A549 (cell line): Measurements from ENCODE around the gene TARM1. TPM values are rescaled to one million over a fixed set of nuclear protein-coding genes. Genes with fewer than 3 reads are reported as not detected.

Experiments used
- ATAC-seq, 2 experiments: fragments of 200-7000 bp in 1 of 2; fragments of >200 bp in 1 of 2; cut with Nextera tagmentation in 1 of 2; cut with Tn5 transposase in 1 of 2; 3 replicates each; pipeline versions ENCODE4 v1.8.0 to v1.9.1; 2018 to 2020; ENCODE audit warnings: mild to moderate bottlenecking in 1 of 2, moderate library complexity in 1 of 2
- CTCF ChIA-PET: fragments of 300-600 bp; sonication (Branson Sonifier 250); formaldehyde crosslinking; extraction: SDS; loops from one replicate; lab custom pipeline; 2021; ENCODE audit warnings: antibody characterized with exemption, inconsistent platforms; lab: Yijun Ruan, JAX
- POLR2A ChIA-PET: fragments of 350-600 bp; formaldehyde crosslinking; extraction: SDS; loops from one replicate; lab custom pipeline; 2021; ENCODE audit warnings: antibody characterized with exemption, inconsistent platforms; lab: Yijun Ruan, JAX
- DNase-seq, 2 experiments: peaks; one replicate each; pipeline versions ENCODE4 v3.0.0 to v3.0.0-alpha.2; 2011 to 2016; ENCODE audit warnings: low read depth in 1 of 2, low spot score in 1 of 2
- FAIRE-seq: peaks from 2 replicates; lab custom pipeline; 2011; peaks lifted over from hg19 to GRCh38; lab: Jason Lieb, UNC
- H3K27ac ChIP-seq, 2 experiments: fragments of >200 bp; sonication (Bioruptor Twin); formaldehyde crosslinking; 3 replicates each; pipeline ENCODE4 v1.5.1; 2016 to 2017
- H3K4me1 ChIP-seq: fragments of >200 bp; sonication (Bioruptor Twin); formaldehyde crosslinking; 3 replicates; pipeline ENCODE4 v1.6.1; 2016
- H3K4me2 ChIP-seq: fragments of >200 bp; sonication (Bioruptor Twin); formaldehyde crosslinking; 3 replicates; pipeline ENCODE4 v1.6.1; 2016
- H3K4me3 ChIP-seq: fragments of >200 bp; sonication (Bioruptor Twin); formaldehyde crosslinking; 3 replicates; pipeline ENCODE4 v1.5.1; 2016
- H3K9me3 ChIP-seq: fragments of >200 bp; sonication (Bioruptor Twin); formaldehyde crosslinking; 3 replicates; pipeline ENCODE4 v1.6.1; 2016
- ESRRA ChIP-seq: fragments of 150-350 bp; IDR thresholded peaks from 2 replicates; pipeline ENCODE4 v1.6.1; 2014; ENCODE audit warnings: mild to moderate bottlenecking, low read length, borderline replicate concordance
- FOXS1 ChIP-seq: fragments of 250-450 bp; sonication (Bioruptor Pico); IDR thresholded peaks from 2 replicates; pipeline ENCODE4 v1.5.0; 2020; ENCODE audit warnings: mild to moderate bottlenecking, moderate library complexity
- HDAC2 ChIP-seq: fragments of 200-600 bp; sonication (generic); IDR thresholded peaks from 2 replicates; pipeline ENCODE4 v1.6.1; 2016
- HEYL ChIP-seq: fragments of 250-450 bp; sonication (Bioruptor Pico); IDR thresholded peaks from 2 replicates; pipeline ENCODE4 v1.8.0; 2021; ENCODE audit warnings: mild to moderate bottlenecking, moderate library complexity
- HOXA7 ChIP-seq: fragments of 250-450 bp; sonication (Bioruptor Pico); IDR thresholded peaks from 2 replicates; pipeline ENCODE4 v1.5.0; 2020; ENCODE audit warnings: mild to moderate bottlenecking, moderate library complexity
- HOXB13 ChIP-seq: fragments of 250-450 bp; sonication (Bioruptor Pico); IDR thresholded peaks from 2 replicates; pipeline ENCODE4 v1.5.0; 2020; ENCODE audit warnings: low read depth, mild to moderate bottlenecking, moderate library complexity
- KDM5A ChIP-seq: fragments of 200-600 bp; sonication (generic); IDR thresholded peaks from 2 replicates; pipeline ENCODE4 v1.6.1; 2016; ENCODE audit warnings: antibody characterized with exemption, mild to moderate bottlenecking
- MAFK ChIP-seq: fragments of 450-650 bp; IDR thresholded peaks from 2 replicates; pipeline ENCODE4 v1.6.1; 2014; ENCODE audit not compliant: partially characterized antibody
- NPAS2 ChIP-seq: fragments of 250-450 bp; sonication (Bioruptor Pico); IDR thresholded peaks from 2 replicates; pipeline ENCODE4 v1.8.0; 2022; ENCODE audit warnings: mild to moderate bottlenecking, moderate library complexity, borderline replicate concordance
- NR3C1 ChIP-seq: fragments of >200 bp; sonication (Bioruptor Twin); formaldehyde crosslinking; IDR thresholded peaks from 3 replicates; pipeline ENCODE4 v1.6.1; 2017
- PHF8 ChIP-seq: fragments of 200-600 bp; sonication (generic); IDR thresholded peaks from 2 replicates; pipeline ENCODE4 v1.6.1; 2016; ENCODE audit warnings: low read depth, mild to moderate bottlenecking, antibody characterized with exemption, moderate library complexity, borderline replicate concordance
- RCOR1 ChIP-seq: fragments of 150-350 bp; IDR thresholded peaks from 2 replicates; pipeline ENCODE4 v1.6.1; 2014; ENCODE audit warnings: antibody characterized with exemption, low read length, low read depth
- RFX5 ChIP-seq: fragments of 450-650 bp; IDR thresholded peaks from 2 replicates; pipeline ENCODE4 v1.7.1; 2014; ENCODE audit warnings: antibody characterized with exemption, mild to moderate bottlenecking, moderate library complexity
- SREBF2 ChIP-seq: fragments of 450-650 bp; IDR thresholded peaks from 2 replicates; pipeline ENCODE4 v1.6.1; 2014; ENCODE audit warnings: mild to moderate bottlenecking, moderate library complexity
- TP53 ChIP-seq: fragments of 250-450 bp; sonication (Bioruptor Pico); IDR thresholded peaks from 2 replicates; pipeline ENCODE4 v1.5.0; 2021; ENCODE audit warnings: mild to moderate bottlenecking, moderate library complexity
- ZC3H11A ChIP-seq: fragments of 450-650 bp; IDR thresholded peaks from 2 replicates; pipeline ENCODE4 v1.6.1; 2014; ENCODE audit warnings: antibody characterized with exemption, mild to moderate bottlenecking
- ZNF302 ChIP-seq: fragments of 250-450 bp; sonication (Bioruptor Pico); IDR thresholded peaks from 2 replicates; pipeline ENCODE4 v1.9.0; 2021; ENCODE audit warnings: inconsistent platforms, mild to moderate bottlenecking, moderate library complexity
- ZSCAN20 ChIP-seq: fragments of 250-450 bp; sonication (Bioruptor Pico); IDR thresholded peaks from 2 replicates; pipeline ENCODE4 v1.8.0; 2022; ENCODE audit warnings: mild to moderate bottlenecking, moderate library complexity
- WGBS: methylation state at CpG from one replicate; pipeline ENCODE4 v1.1.6; 2017; ENCODE audit errors: missing lambda C conversion rate; 5-methylcytosine and 5-hydroxymethylcytosine counted together
- polyA plus RNA-seq, 4 experiments: library from polyadenylated mRNA; depleted of rRNA in 3 of 4; stranded (reverse); fragments of >200 nt; fragmentation: RNase III in 1 of 4; extraction: RNeasy Plus Mini Kit Qiagen cat#74134 plus additional on column Dnase treatment in 1 of 4; gene quantifications; 2 replicates in 3 of 4; 3 replicates in 1 of 4; pipeline ENCODE4 v1.2.3, GENCODE V29; 2011 to 2017
- TF ChIP-seq, protein P1 (sequence below): fragments of >200 bp; sonication (Bioruptor Twin); formaldehyde crosslinking; IDR thresholded peaks from 3 replicates; pipeline ENCODE4 v1.6.1; 2016
- TF ChIP-seq, protein P2 (sequence below): fragments of 250-450 bp; sonication (Bioruptor Pico); IDR thresholded peaks from 2 replicates; pipeline ENCODE4 v1.5.0; 2021; ENCODE audit warnings: mild to moderate bottlenecking, moderate library complexity, borderline replicate concordance

TARM1 gene
- polyA plus RNA-seq, 2 of the 4 experiments (the other 2 are of a cell fraction) = not detected

- WGBS = 81% methylated on average over 6 of the region's 6 CpGs
- H3K9me3 ChIP-seq = no peaks in the 10 kb centered on the region
- no peak overlapping the region for H3K4me2 ChIP-seq
- ATAC-seq = peak; percentile 61 to 85
- ChIA-PET CTCF (interaction anchor here (0.5 to 3.0 kb wide), 3 partner anchors 13 to 1031 kb away, joined by 3 to 7 read pairs (median 3); no protein-coding TSS in a partner anchor), POLR2A (interaction anchor here (1.6 kb wide), 1 partner anchor 27 kb away, joined by 5 read pairs; no protein-coding TSS in a partner anchor)
- H3K27ac ChIP-seq = no peak overlapping the region
- H3K4me3 ChIP-seq = no peak overlapping the region
- FAIRE-seq = no peak
- DNase-seq = no peak
- peaks cover 11% of the 10 kb centered on the region; the same call in 1 of the 3 replicates for H3K4me1 ChIP-seq
- no peak for TF ChIP-seq NPAS2 (CRISPR knock-in tag)
- TF ChIP-seq, protein P1, sequence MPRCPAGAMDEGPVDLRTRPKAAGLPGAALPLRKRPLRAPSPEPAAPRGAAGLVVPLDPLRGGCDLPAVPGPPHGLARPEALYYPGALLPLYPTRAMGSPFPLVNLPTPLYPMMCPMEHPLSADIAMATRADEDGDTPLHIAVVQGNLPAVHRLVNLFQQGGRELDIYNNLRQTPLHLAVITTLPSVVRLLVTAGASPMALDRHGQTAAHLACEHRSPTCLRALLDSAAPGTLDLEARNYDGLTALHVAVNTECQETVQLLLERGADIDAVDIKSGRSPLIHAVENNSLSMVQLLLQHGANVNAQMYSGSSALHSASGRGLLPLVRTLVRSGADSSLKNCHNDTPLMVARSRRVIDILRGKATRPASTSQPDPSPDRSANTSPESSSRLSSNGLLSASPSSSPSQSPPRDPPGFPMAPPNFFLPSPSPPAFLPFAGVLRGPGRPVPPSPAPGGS = no peak
- TF ChIP-seq PHF8 = no peak
- TF ChIP-seq KDM5A = no peak
- TF ChIP-seq HDAC2 = no peak
- no peak for TF ChIP-seq RCOR1
- no peak for TF ChIP-seq RFX5
- TF ChIP-seq FOXS1 = no peak
- no peak for TF ChIP-seq ESRRA
- TF ChIP-seq ZNF302 = no peak
- no peak for TF ChIP-seq ZSCAN20 (CRISPR knock-in tag)
- TF ChIP-seq TP53 = no peak
- TF ChIP-seq, protein P2, sequence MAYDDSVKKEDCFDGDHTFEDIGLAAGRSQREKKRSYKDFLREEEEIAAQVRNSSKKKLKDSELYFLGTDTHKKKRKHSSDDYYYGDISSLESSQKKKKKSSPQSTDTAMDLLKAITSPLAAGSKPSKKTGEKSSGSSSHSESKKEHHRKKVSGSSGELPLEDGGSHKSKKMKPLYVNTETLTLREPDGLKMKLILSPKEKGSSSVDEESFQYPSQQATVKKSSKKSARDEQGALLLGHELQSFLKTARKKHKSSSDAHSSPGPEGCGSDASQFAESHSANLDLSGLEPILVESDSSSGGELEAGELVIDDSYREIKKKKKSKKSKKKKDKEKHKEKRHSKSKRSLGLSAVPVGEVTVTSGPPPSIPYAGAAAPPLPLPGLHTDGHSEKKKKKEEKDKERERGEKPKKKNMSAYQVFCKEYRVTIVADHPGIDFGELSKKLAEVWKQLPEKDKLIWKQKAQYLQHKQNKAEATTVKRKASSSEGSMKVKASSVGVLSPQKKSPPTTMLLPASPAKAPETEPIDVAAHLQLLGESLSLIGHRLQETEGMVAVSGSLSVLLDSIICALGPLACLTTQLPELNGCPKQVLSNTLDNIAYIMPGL (CRISPR knock-in tag) = no peak
- no peak for TF ChIP-seq HOXA7 (CRISPR knock-in tag)
- TF ChIP-seq HEYL (CRISPR knock-in tag) = no peak
- no peak for TF ChIP-seq ZC3H11A
- no peak for TF ChIP-seq HOXB13 (CRISPR knock-in tag)
- no peak for TF ChIP-seq NR3C1
- TF ChIP-seq, all 56 proteins: peak for 0
Measured at GRCh38 chr19:54109651-54110050, 28.5 kb upstream of the TARM1 start.

- FAIRE-seq (no peak), DNase-seq (no peak), ATAC-seq (no peak)
- no peaks in the 10 kb centered on the region for H3K9me3 ChIP-seq
- ChIA-PET CTCF (interaction anchor here (3.0 kb wide), 1 partner anchor 300 kb away, joined by 7 read pairs; no protein-coding TSS in a partner anchor), POLR2A (interaction anchor here (1.6 kb wide), 1 partner anchor 28 kb away, joined by 5 read pairs; no protein-coding TSS in a partner anchor)
- 88% methylated on average over 7 of the region's 7 CpGs for WGBS
- H3K4me2 ChIP-seq = no peak overlapping the region
- H3K4me3 ChIP-seq = no peak overlapping the region
- H3K4me1 ChIP-seq = 0 out of 3 replicates have a peak, but pooled peaks cover 7% of the 10 kb centered on the region
- no peak overlapping the region for H3K27ac ChIP-seq
- TF ChIP-seq HDAC2 (no peak), MAFK (peak; percentile 63)
Measured at GRCh38 chr19:54108496-54108895, 27.3 kb upstream of the TARM1 start.

- ChIA-PET POLR2A (interaction anchor here (1.6 kb wide), 1 partner anchor 29 kb away, joined by 5 read pairs; no protein-coding TSS in a partner anchor), CTCF (interaction anchor here (3.0 kb wide), 1 partner anchor 300 kb away, joined by 7 read pairs; no protein-coding TSS in a partner anchor)
- no peak for FAIRE-seq
- Histone ChIP-seq H3K4me2 (no peak overlapping the region), H3K4me1 (0 out of 3 replicates have a peak, but pooled peaks cover 8% of the 10 kb centered on the region), H3K4me3 (no peak overlapping the region), H3K27ac (no peak overlapping the region), H3K9me3 (no peaks in the 10 kb centered on the region)
- WGBS = 83% methylated on average over 20 of the region's 21 CpGs
- no peak for ATAC-seq
- no peak for DNase-seq
- TF ChIP-seq HDAC2 (no peak), HOXB13 (CRISPR knock-in tag) (no peak), SREBF2 (no peak)
- TF ChIP-seq, protein P1 = no peak
Measured at GRCh38 chr19:54107876-54108490, 26.8 kb upstream of the TARM1 start.
